CD4-positive, CD25-positive, alpha-beta regulatory T cell (primary cell): Measurements from ENCODE around the gene MEIKIN. TPM values are rescaled to one million over a fixed set of nuclear protein-coding genes. Genes with fewer than 3 reads are reported as not detected.
A peak's percentile ranks its signal among the peaks of the same experiment; 100 is the strongest.
"Not testable (repeated sequence)": the region's sequence is repeated elsewhere in the genome, so short reads cannot be mapped to it uniquely, and the experiment has no call there.

ENCODE experiments used
- ATAC-seq, 2 donors: fragments of 150-1000 bp; cut with Tn5 transposase; one replicate each; pipeline ENCODE4 v1.10.0; 2021; ENCODE audit warnings: low read depth in 2 of 2, moderate number of reproducible peaks in 2 of 2, moderate library complexity in 1 of 2
- DNase-seq, 3 donors: peaks; one replicate each; pipeline versions ENCODE4 v3.0.0 to v3.0.0-alpha.2; 2012 to 2022; ENCODE audit warnings: mixed read lengths in 1 of 3
- H3K27ac ChIP-seq: one replicate; pipeline ENCODE4 v1.7.0; 2013; ENCODE audit warnings: mild to moderate bottlenecking, low read length; ENCODE audit not compliant: insufficient read depth, poor library complexity, severe bottlenecking
- H3K27me3 ChIP-seq: one replicate; pipeline ENCODE4 v1.7.0; 2013; ENCODE audit warnings: low read length; ENCODE audit not compliant: control insufficient read depth, insufficient read depth
- H3K36me3 ChIP-seq: one replicate; pipeline ENCODE4 v1.7.0; 2013; ENCODE audit warnings: mild to moderate bottlenecking, low read length, moderate library complexity; ENCODE audit not compliant: control insufficient read depth, insufficient read depth
- H3K4me1 ChIP-seq: 2 replicates; pipeline ENCODE4 v1.7.0; 2013; ENCODE audit warnings: mild to moderate bottlenecking, low read length; ENCODE audit not compliant: insufficient read depth, control insufficient read depth, poor library complexity, severe bottlenecking
- H3K4me3 ChIP-seq: one replicate; pipeline ENCODE4 v1.7.0; 2013; ENCODE audit warnings: low read depth, mild to moderate bottlenecking, low read length, moderate library complexity
- H3K9me3 ChIP-seq, 2 experiments: 1 replicate in 1 of 2; 2 replicates in 1 of 2; pipeline ENCODE4 v1.7.0; 2013; ENCODE audit warnings: low read length in 2 of 2, mild to moderate bottlenecking in 1 of 2, moderate library complexity in 1 of 2; ENCODE audit not compliant: control insufficient read depth in 2 of 2
- H3K27ac Mint-ChIP-seq, 3 donors: one replicate each; pipeline ENCODE4 v1.8.0; 2020 to 2022; ENCODE audit warnings: mild to moderate bottlenecking in 3 of 3, mixed read lengths in 3 of 3, moderate library complexity in 2 of 3
- H3K27me3 Mint-ChIP-seq: one replicate; pipeline ENCODE4 v1.8.0; 2022; ENCODE audit warnings: mild to moderate bottlenecking, mixed read lengths
- H3K36me3 Mint-ChIP-seq: one replicate; pipeline ENCODE4 v1.8.0; 2020; ENCODE audit warnings: mixed read lengths
- H3K4me1 Mint-ChIP-seq, 4 donors: one replicate each; pipeline ENCODE4 v1.8.0; 2020 to 2022; ENCODE audit warnings: mixed read lengths in 4 of 4, mild to moderate bottlenecking in 1 of 4
- H3K4me3 Mint-ChIP-seq, 4 donors: one replicate each; pipeline ENCODE4 v1.8.0; 2020 to 2022; ENCODE audit warnings: mild to moderate bottlenecking in 4 of 4, mixed read lengths in 4 of 4, moderate library complexity in 3 of 4
- H3K9me3 Mint-ChIP-seq, 7 donors: one replicate each; pipeline ENCODE4 v1.8.0; 2020 to 2022; ENCODE audit warnings: mixed read lengths in 7 of 7, mild to moderate bottlenecking in 3 of 7, moderate library complexity in 2 of 7
- polyA plus RNA-seq, 4 donors: library from polyadenylated mRNA; unstranded; fragments of 300-500 nt; fragmentation: Illumina TruSeq; gene quantifications; one replicate each; pipeline ENCODE4 v1.2.3, GENCODE V29; 2021
- total RNA-seq: library from RNA; stranded (reverse); gene quantifications from one replicate; pipeline ENCODE4 v1.2.3, GENCODE V29; 2022

Gene MEIKIN
- total and polyA plus RNA-seq, 5 donors from 2014 or later = not detected

DNA sequence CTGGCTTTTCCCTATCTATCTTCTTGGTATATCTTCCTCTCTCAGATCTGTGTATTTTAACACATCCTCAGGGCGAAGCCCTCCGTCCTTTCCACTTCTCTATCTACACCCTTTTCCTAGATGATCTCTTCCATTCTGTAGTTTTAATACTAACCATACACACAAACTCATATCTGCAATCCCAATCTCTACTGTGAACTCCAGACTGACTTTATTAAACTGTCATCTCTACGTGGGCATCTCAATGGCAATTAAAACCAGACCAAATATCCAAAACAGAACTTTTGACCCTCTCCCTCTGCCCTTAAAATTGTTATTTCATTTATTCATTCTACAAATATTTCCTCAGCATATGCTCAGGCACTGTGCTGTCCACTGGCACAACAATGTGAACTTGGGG is 155.7 kb downstream of the MEIKIN start:
- Mint-ChIP-seq H3K27ac (peak overlapping the region in 1 of 3 donors; percentile 15), H3K4me3 (no peak overlapping the region)
- no peak overlapping the region for H3K4me3 ChIP-seq

DNA sequence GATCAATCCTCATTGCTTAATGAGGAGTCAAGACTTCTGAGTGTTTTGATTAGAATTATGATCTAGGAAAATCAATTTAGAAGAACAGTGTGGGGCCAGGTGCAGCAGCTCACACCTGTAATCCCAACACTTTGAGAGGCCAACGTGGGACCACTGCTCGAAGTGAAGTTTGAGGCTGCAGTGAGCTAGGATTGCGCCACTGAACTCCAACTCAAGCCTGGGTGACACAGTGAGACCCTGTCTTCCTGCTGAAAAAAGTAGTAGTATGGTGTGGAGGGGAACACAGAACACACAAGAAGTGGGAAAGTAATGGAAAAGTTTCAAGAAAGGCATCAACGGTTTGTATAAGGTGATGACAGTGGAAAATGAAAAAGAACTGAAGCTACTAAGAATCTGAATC is 157.7 kb downstream of the MEIKIN start:
- Histone ChIP-seq H3K27ac (no peak overlapping the region), H3K36me3 (no peaks in the 10 kb centered on the region), H3K9me3 (no peaks in the 10 kb centered on the region), H3K4me3 (no peak overlapping the region), H3K4me1 (peaks cover 7% of the 10 kb centered on the region), H3K27me3 (no peaks in the 10 kb centered on the region)
- H3K27me3 Mint-ChIP-seq = no peaks in the 10 kb centered on the region
- no peak overlapping the region for H3K4me3 Mint-ChIP-seq
- H3K36me3 Mint-ChIP-seq = peaks cover 7% of the 10 kb centered on the region
- peaks cover 35 to 55% (median 48%) of the 10 kb centered on the region in 4 donors for H3K4me1 Mint-ChIP-seq
- ATAC-seq (no peak), DNase-seq (no peak)
- no peak overlapping the region for H3K27ac Mint-ChIP-seq
- peaks cover 0 to 3% (median 0%) of the 10 kb centered on the region in 7 donors for H3K9me3 Mint-ChIP-seq

More for the DNA sequence above, 155.7 kb downstream of the MEIKIN start:
- Mint-ChIP-seq H3K36me3 (peaks cover 9% of the 10 kb centered on the region), H3K27me3 (no peaks in the 10 kb centered on the region), H3K4me1 (peaks cover 32 to 60% (median 54%) of the 10 kb centered on the region in 4 donors), H3K9me3 (peaks cover 0 to 3% (median 0%) of the 10 kb centered on the region in 7 donors)
- peaks cover 11% of the 10 kb centered on the region for H3K4me1 ChIP-seq
- H3K9me3 ChIP-seq = no peaks in the 10 kb centered on the region
- ATAC-seq (no peak), DNase-seq (no peak)
- H3K27ac ChIP-seq = no peak overlapping the region
- H3K27me3 ChIP-seq = no peaks in the 10 kb centered on the region
- no peaks in the 10 kb centered on the region for H3K36me3 ChIP-seq

DNA sequence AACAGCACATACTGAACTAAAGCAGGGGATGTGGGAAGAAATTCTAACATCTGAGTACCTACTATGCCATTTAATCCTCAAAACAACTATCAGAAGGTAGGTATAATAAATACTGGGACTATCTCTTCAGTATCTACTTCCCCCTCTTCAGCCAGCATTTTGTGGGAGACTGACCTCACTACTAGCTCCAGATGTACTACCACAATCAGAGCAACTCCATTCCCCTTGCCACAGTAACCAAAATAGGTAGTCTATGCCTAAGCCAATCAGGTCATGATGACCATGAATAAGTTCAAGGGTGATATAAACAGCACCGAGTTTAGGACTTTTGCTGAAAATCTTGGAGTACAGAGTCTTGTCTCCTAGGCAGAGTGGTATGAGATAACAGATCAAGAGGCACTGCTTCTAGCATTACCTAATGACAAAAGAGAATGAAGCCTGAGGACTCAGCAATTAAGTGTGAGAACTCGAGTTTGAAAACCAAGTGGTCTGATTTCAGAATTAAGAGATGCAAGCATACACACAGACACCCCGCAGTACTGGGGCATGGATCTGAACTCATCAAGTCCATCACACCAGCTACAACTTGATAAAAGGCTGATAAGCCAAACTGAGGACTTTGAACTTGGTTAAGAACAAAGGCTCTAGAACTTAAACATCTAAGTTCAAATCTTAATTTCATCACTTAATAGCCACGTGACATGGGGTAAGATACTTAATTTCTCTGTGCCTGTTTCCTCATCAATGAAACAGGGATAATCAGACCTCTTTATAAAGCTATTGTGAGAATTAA is 158.4 kb downstream of the MEIKIN start:
- H3K27ac Mint-ChIP-seq = no peak overlapping the region

DNA sequence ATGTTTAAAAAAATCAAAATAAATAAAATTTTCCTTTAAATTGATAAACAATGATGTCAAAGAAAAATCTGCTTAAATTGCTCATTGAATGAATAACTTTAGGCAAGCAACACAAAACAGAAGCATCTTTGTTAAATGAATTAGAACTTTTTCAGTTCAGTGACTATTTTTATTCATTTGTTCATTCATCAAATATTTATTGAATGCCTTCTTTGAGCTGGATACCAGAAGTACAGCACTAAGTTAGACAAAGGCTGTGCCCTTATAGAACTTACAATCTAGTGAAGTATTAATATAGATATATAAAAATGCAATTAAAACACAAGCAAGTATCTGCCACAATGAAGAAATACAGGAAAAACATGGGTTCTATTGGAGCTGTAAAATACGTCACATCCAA is 159.4 kb downstream of the MEIKIN start:
- H3K4me1 ChIP-seq = peaks cover 3% of the 10 kb centered on the region
- peaks cover 8% of the 10 kb centered on the region for H3K36me3 Mint-ChIP-seq
- H3K36me3 ChIP-seq = no peaks in the 10 kb centered on the region
- H3K27ac ChIP-seq = no peak overlapping the region
- no peak overlapping the region for H3K27ac Mint-ChIP-seq
- no peaks in the 10 kb centered on the region for H3K27me3 ChIP-seq
- peaks cover 37 to 58% (median 44%) of the 10 kb centered on the region in 4 donors for H3K4me1 Mint-ChIP-seq
- H3K27me3 Mint-ChIP-seq = no peaks in the 10 kb centered on the region
- H3K4me3 Mint-ChIP-seq = no peak overlapping the region
- no peaks in the 10 kb centered on the region for H3K9me3 ChIP-seq
- ATAC-seq (no peak), DNase-seq (no peak)
- H3K9me3 Mint-ChIP-seq = peaks cover 0 to 3% (median 0%) of the 10 kb centered on the region in 7 donors
- no peak overlapping the region for H3K4me3 ChIP-seq

More for the DNA sequence above, 158.4 kb downstream of the MEIKIN start:
- Histone ChIP-seq H3K4me1 (peaks cover 7% of the 10 kb centered on the region), H3K36me3 (no peaks in the 10 kb centered on the region), H3K27ac (no peak overlapping the region), H3K4me3 (no peak overlapping the region), H3K27me3 (no peaks in the 10 kb centered on the region), H3K9me3 (no peaks in the 10 kb centered on the region)
- DNase-seq (no peak), ATAC-seq (no peak)
- Mint-ChIP-seq H3K9me3 (peaks cover 0 to 3% (median 0%) of the 10 kb centered on the region in 7 donors), H3K4me1 (peaks cover 35 to 58% (median 45%) of the 10 kb centered on the region in 4 donors), H3K36me3 (peaks cover 5% of the 10 kb centered on the region), H3K27me3 (no peaks in the 10 kb centered on the region), H3K4me3 (no peak overlapping the region)

DNA sequence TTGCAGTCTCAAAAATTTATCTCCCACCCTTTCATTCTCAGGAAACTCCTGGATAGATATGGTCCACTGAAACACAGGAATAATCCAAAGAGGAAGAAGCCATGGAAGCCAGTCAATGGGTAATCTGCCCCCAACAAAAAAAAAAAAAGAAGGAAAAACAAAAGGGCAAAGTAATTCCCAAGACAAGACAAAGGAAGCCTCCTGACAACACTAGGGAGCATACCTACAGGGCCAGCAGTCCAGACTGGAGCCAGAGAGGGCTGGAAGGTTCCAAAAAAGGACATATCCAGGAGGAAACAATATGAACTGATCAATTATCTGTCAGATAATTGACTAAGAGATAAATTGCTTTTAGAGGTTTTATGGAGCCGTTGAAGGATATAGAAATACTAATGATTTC is 161.6 kb downstream of the MEIKIN start:
- Histone ChIP-seq H3K4me3 (no peak overlapping the region), H3K27ac (no peak overlapping the region), H3K27me3 (no peaks in the 10 kb centered on the region), H3K4me1 (no peaks in the 10 kb centered on the region), H3K9me3 (no peaks in the 10 kb centered on the region), H3K36me3 (no peaks in the 10 kb centered on the region)
- Mint-ChIP-seq H3K36me3 (peaks cover 12% of the 10 kb centered on the region), H3K4me3 (no peak overlapping the region), H3K27me3 (no peaks in the 10 kb centered on the region), H3K27ac (no peak overlapping the region), H3K9me3 (peaks cover 0 to 3% (median 0%) of the 10 kb centered on the region in 7 donors), H3K4me1 (peaks cover 29 to 52% (median 38%) of the 10 kb centered on the region in 4 donors)
- DNase-seq (no peak), ATAC-seq (no peak)

DNA sequence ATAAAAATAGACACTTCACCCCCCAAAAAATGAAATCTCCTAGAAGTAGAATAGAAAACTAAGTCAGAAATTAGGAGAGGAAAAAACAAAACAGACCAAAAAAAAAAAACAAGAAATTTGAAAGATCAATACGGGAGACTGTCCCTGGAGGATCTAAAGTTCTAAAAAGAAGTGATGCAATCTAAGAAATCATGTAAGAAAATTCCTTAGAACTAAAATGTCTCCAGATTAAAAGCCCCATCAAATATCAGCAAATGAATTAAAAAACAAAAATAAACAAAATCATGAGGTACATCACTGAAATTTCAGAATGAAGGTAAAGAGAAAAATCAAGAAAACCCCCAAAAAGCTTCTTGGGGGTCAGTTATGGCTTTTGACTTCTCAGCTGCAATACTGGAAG is 162.1 kb downstream of the MEIKIN start:
- Histone ChIP-seq H3K9me3 (no peaks in the 10 kb centered on the region), H3K4me3 (no peak overlapping the region), H3K4me1 (no peaks in the 10 kb centered on the region), H3K27me3 (no peaks in the 10 kb centered on the region), H3K27ac (no peak overlapping the region), H3K36me3 (no peaks in the 10 kb centered on the region)
- Mint-ChIP-seq H3K36me3 (peaks cover 12% of the 10 kb centered on the region), H3K27ac (peak overlapping the region in 1 of 3 donors; percentile 22), H3K4me1 (peaks cover 28 to 52% (median 37%) of the 10 kb centered on the region in 4 donors), H3K27me3 (no peaks in the 10 kb centered on the region), H3K9me3 (peaks cover 0 to 3% (median 0%) of the 10 kb centered on the region in 7 donors), H3K4me3 (no peak overlapping the region)
- ATAC-seq (no peak), DNase-seq (no peak)

DNA sequence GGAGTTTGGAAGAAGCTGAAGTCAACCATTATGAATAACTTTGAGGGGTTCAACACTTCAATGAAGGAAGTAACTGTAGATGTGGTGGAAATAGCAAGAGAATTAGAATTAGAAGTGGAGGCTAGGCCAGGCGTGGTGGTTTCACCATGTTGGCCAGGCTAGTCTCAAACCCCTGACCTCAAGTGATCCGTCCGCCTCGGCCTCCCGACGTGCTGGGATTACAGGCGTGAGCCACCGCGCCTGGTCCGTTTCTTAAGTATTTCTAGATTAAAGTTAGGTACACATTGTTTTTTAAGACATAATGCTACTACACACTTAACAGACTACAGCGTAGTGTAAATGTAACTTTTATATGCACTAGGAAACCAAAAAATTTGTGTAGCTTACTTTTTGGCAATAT is 162.7 kb downstream of the MEIKIN start:
- H3K9me3 Mint-ChIP-seq = peaks cover 0 to 3% (median 0%) of the 10 kb centered on the region in 7 donors
- peaks cover 34 to 54% (median 39%) of the 10 kb centered on the region in 4 donors for H3K4me1 Mint-ChIP-seq
- no peak overlapping the region for H3K27ac ChIP-seq
- H3K36me3 ChIP-seq = no peaks in the 10 kb centered on the region
- ATAC-seq = no peak
- no peaks in the 10 kb centered on the region for H3K9me3 ChIP-seq
- no peak for DNase-seq
- H3K27me3 Mint-ChIP-seq = no peaks in the 10 kb centered on the region
- no peak overlapping the region for H3K4me3 Mint-ChIP-seq
- no peak overlapping the region for H3K27ac Mint-ChIP-seq
- no peaks in the 10 kb centered on the region for H3K4me1 ChIP-seq
- H3K36me3 Mint-ChIP-seq = peaks cover 9% of the 10 kb centered on the region
- no peak overlapping the region for H3K4me3 ChIP-seq
- no peaks in the 10 kb centered on the region for H3K27me3 ChIP-seq

DNA sequence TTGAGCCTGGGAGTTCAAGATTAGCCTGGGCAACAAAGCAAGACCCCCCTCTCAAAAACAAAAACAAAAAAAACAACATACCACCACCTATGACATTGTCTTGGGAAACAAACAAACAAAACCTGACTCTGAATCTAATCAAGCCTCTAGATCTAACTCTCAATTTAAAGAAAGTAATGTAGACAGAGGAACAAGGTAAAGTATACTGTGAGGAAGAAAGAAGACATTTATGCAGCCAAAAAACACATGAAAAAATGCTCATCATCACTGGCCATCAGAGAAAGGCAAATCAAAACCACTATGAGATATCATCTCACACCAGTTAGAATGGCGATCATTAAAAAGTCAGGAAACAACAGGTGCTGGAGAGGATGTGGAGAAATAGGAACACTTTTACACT is 167.3 kb downstream of the MEIKIN start:
- H3K27me3 ChIP-seq, DNase-seq, H3K4me3 ChIP-seq, H3K27me3 Mint-ChIP-seq, H3K9me3 Mint-ChIP-seq, H3K9me3 ChIP-seq, H3K4me1 ChIP-seq, H3K27ac ChIP-seq, H3K36me3 Mint-ChIP-seq, H3K36me3 ChIP-seq, ATAC-seq: not testable (repeated sequence)
- Mint-ChIP-seq H3K27ac (peak overlapping the region in 1 of 3 donors; percentile 6), H3K4me1 (peaks cover 21 to 45% (median 32%) of the 10 kb centered on the region in 4 donors), H3K4me3 (peak overlapping the region in 1 of 4 donors; percentile 34)
